SK-N-SH (cell line): ENCODE measurements around the gene STON1. TPM values are rescaled to one million over a fixed set of nuclear protein-coding genes. Genes with fewer than 3 reads are reported as not detected.
"Not testable (repeated sequence)": the region's sequence is repeated elsewhere in the genome, so short reads cannot be mapped to it uniquely, and the experiment has no call there.

Experiments used
- CTCF ChIA-PET: fragments of 300-600, 350-600 bp; formaldehyde crosslinking; extraction: SDS; loops from one replicate; lab custom pipeline; 2021; lab: Yijun Ruan, JAX
- POLR2A ChIA-PET: fragments of 350-600 bp; sonication (Branson Sonifier 250); formaldehyde crosslinking; extraction: SDS; loops from one replicate; lab custom pipeline; 2020; ENCODE audit warnings: antibody characterized with exemption, inconsistent platforms; lab: Yijun Ruan, JAX
- DNase-seq: peaks from one replicate; pipeline ENCODE4 v3.0.0; 2012
- H2AFZ ChIP-seq: fragments of 200-600 bp; sonication (generic); 2 replicates; pipeline ENCODE4 v1.8.1; 2016; ENCODE audit warnings: antibody characterized with exemption, mild to moderate bottlenecking, low read depth
- H3F3A ChIP-seq: fragments of 200-600 bp; sonication (generic); replicated peaks from 2 replicates; pipeline ENCODE3; 2016; ENCODE audit warnings: antibody characterized with exemption, mild to moderate bottlenecking; ENCODE audit not compliant: insufficient read depth
- H3K27ac ChIP-seq, 2 experiments: fragments of 200-500 bp in 1 of 2; fragments of 200-600 bp in 1 of 2; sonication (Bioruptor generic) in 1 of 2; sonication (generic), shearing (Covaris generic) in 1 of 2; 2 replicates each; pipeline versions ENCODE4 v1.5.1 to v1.6.1; 2014 to 2016; ENCODE audit warnings: low read depth in 2 of 2, inconsistent platforms in 1 of 2, low read length in 1 of 2, mild to moderate bottlenecking in 1 of 2, mixed read lengths in 1 of 2
- H3K27me3 ChIP-seq: fragments of 200-600 bp; sonication (generic), shearing (Covaris generic); 2 replicates; pipeline ENCODE4 v1.6.1; 2016; ENCODE audit warnings: mixed run types; ENCODE audit not compliant: insufficient read depth
- H3K36me3 ChIP-seq, 2 experiments: fragments of 200-500 bp in 1 of 2; fragments of 200-600 bp in 1 of 2; sonication (Bioruptor generic) in 1 of 2; sonication (generic) in 1 of 2; replicated peaks in 1 of 2; 2 replicates each; pipeline versions ENCODE3 to v1.5.1; 2014 to 2016; ENCODE audit warnings: low read length in 1 of 2, mild to moderate bottlenecking in 1 of 2; ENCODE audit not compliant: insufficient read depth in 2 of 2, control insufficient read depth in 1 of 2
- H3K4me1 ChIP-seq, 2 experiments: fragments of 200-500 bp in 1 of 2; fragments of 200-600 bp in 1 of 2; sonication (Bioruptor generic) in 1 of 2; sonication (generic), shearing (Covaris generic) in 1 of 2; 2 replicates each; pipeline versions ENCODE4 v1.5.1 to v1.6.1; 2014 to 2016; ENCODE audit warnings: low read depth in 1 of 2, low read length in 1 of 2, mixed run types in 1 of 2; ENCODE audit not compliant: insufficient read depth in 2 of 2, control insufficient read depth in 1 of 2
- H3K4me2 ChIP-seq: fragments of 200-600 bp; sonication (generic), shearing (Covaris generic); 2 replicates; pipeline ENCODE4 v1.6.1; 2017; ENCODE audit warnings: mixed run types
- H3K4me3 ChIP-seq, 2 experiments: fragments of 200-500 bp in 1 of 2; fragments of 200-600 bp in 1 of 2; sonication (Bioruptor generic) in 1 of 2; sonication (generic), shearing (Covaris generic) in 1 of 2; 2 replicates each; pipeline versions ENCODE4 v1.5.1 to v1.8.1; 2014 to 2016; ENCODE audit warnings: low read depth in 2 of 2, inconsistent platforms in 1 of 2, low read length in 1 of 2, mild to moderate bottlenecking in 1 of 2, mixed read lengths in 1 of 2, moderate library complexity in 1 of 2
- H3K79me2 ChIP-seq: fragments of 200-600 bp; sonication (generic); 2 replicates; pipeline ENCODE4 v1.8.1; 2017; ENCODE audit warnings: mild to moderate bottlenecking; ENCODE audit not compliant: insufficient read depth
- H3K9ac ChIP-seq: fragments of 200-600 bp; sonication (generic); 2 replicates; pipeline ENCODE4 v1.6.1; 2017; ENCODE audit warnings: mixed run types
- H3K9me2 ChIP-seq: fragments of 200-600 bp; sonication (generic); 2 replicates; pipeline ENCODE4 v1.6.1; 2017; ENCODE audit warnings: mixed run types
- H3K9me3 ChIP-seq: fragments of 200-600 bp; sonication (generic); 2 replicates; pipeline ENCODE4 v1.6.1; 2017; ENCODE audit warnings: mixed run types, mild to moderate bottlenecking, moderate library complexity
- H4K20me1 ChIP-seq: fragments of 200-600 bp; sonication (generic); 2 replicates; pipeline ENCODE4 v1.6.1; 2017; ENCODE audit warnings: mild to moderate bottlenecking, mixed run types; ENCODE audit not compliant: insufficient read depth
- EP300 ChIP-seq, 2 experiments: IDR thresholded peaks; 2 replicates each; pipeline versions ENCODE4 v1.4.0 to v1.6.1; 2012; ENCODE audit warnings: borderline replicate concordance in 1 of 2, low read depth in 1 of 2, low read length in 1 of 2
- JUND ChIP-seq: IDR thresholded peaks from 2 replicates; pipeline ENCODE4 v1.4.0; 2012
- RFX5 ChIP-seq: IDR thresholded peaks from 2 replicates; pipeline ENCODE4 v1.6.1; 2012; ENCODE audit warnings: mild to moderate bottlenecking, improper control_type of control experiment, low read length
- WGBS: methylation state at CpG from one replicate; pipeline ENCODE4 v1.1.6; 2017; ENCODE audit warnings: low lambda C conversion rate; 5-methylcytosine and 5-hydroxymethylcytosine counted together
- polyA plus RNA-seq, 3 experiments: library from polyadenylated mRNA; depleted of rRNA; stranded (reverse); fragments of >200 nt; gene quantifications; 2 replicates each; pipeline ENCODE4 v1.2.3, GENCODE V29; 2012
- TF ChIP-seq, protein P1 (sequence below): fragments of 200-600 bp; sonication (generic); IDR thresholded peaks from 2 replicates; pipeline ENCODE4 v1.6.1; 2017; ENCODE audit warnings: antibody characterized with exemption, mild to moderate bottlenecking, moderate library complexity

The STON1 gene
- polyA plus RNA-seq, 1 of the 3 experiments (the other 2 are of a cell fraction) = 4.2 TPM

GRCh38 chr2:48613211-48613610 lies 83.3 kb downstream of the STON1 start:
- CTCF ChIA-PET = interaction anchor here (0.6 to 0.7 kb wide), 2 partner anchors 10 to 120 kb away, joined by 3 read pairs; no protein-coding TSS in a partner anchor

DNA sequence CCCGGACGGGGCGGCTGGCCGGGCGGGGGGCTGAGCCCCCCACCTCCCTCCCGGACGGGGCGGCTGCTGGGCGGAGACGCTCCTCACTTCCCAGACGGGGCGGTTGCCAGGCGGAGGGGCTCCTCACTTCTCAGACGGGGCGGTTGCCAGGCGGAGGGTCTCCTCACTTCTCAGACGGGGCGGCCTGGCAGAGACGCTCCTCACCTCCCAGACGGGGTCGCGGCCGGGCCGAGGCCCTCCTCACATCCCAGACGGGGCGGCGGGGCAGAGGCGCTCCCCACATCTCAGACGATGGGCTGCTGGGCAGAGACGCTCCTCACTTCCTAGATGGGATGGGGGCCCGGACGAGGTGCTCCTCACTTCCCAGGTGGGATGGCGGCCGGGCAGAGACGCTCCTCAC lies 84.6 kb downstream of the STON1 start:
- H3K9me3 ChIP-seq, H3K79me2 ChIP-seq, H3F3A ChIP-seq, H3K27ac ChIP-seq, H2AFZ ChIP-seq, H4K20me1 ChIP-seq, H3K4me3 ChIP-seq, H3K9ac ChIP-seq, POLR2A ChIA-PET, H3K27me3 ChIP-seq, H3K4me1 ChIP-seq, CTCF ChIA-PET, H3K36me3 ChIP-seq, H3K9me2 ChIP-seq, DNase-seq, H3K4me2 ChIP-seq: not testable (repeated sequence)
- WGBS = no CpG with 5 or more reads among the region's 35 CpGs

More at GRCh38 chr2:48613211-48613610, 83.3 kb downstream of the STON1 start:
- no peak for DNase-seq
- no peaks in the 10 kb centered on the region for H3F3A ChIP-seq
- 55% methylated on average over 2 of the region's 2 CpGs for WGBS
- POLR2A ChIA-PET = no interaction called here
- no peaks in the 10 kb centered on the region for H3K79me2 ChIP-seq
- H4K20me1 ChIP-seq = no peaks in the 10 kb centered on the region
- TF ChIP-seq, protein P1, sequence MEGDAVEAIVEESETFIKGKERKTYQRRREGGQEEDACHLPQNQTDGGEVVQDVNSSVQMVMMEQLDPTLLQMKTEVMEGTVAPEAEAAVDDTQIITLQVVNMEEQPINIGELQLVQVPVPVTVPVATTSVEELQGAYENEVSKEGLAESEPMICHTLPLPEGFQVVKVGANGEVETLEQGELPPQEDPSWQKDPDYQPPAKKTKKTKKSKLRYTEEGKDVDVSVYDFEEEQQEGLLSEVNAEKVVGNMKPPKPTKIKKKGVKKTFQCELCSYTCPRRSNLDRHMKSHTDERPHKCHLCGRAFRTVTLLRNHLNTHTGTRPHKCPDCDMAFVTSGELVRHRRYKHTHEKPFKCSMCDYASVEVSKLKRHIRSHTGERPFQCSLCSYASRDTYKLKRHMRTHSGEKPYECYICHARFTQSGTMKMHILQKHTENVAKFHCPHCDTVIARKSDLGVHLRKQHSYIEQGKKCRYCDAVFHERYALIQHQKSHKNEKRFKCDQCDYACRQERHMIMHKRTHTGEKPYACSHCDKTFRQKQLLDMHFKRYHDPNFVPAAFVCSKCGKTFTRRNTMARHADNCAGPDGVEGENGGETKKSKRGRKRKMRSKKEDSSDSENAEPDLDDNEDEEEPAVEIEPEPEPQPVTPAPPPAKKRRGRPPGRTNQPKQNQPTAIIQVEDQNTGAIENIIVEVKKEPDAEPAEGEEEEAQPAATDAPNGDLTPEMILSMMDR = no peak
- TF ChIP-seq EP300 (IDR thresholded peaks at IDR 0.05; ENCODE audit: borderline replicate concordance in 1 of 2, low read depth in 1 of 2, low read length in 1 of 2) (no peak), RFX5 (no peak), JUND (no peak)
- H3K4me2 ChIP-seq = no peak overlapping the region
- H3K9me2 ChIP-seq = no peaks in the 10 kb centered on the region
- no peaks in the 10 kb centered on the region for H3K4me1 ChIP-seq
- H3K27ac ChIP-seq = no peak overlapping the region
- H3K36me3 ChIP-seq = no peaks in the 10 kb centered on the region
- no peak overlapping the region for H3K4me3 ChIP-seq
- no peaks in the 10 kb centered on the region for H3K9me3 ChIP-seq
- no peak overlapping the region for H3K9ac ChIP-seq
- H2AFZ ChIP-seq = no peak overlapping the region
- no peaks in the 10 kb centered on the region for H3K27me3 ChIP-seq

GRCh38 chr2:48617618-48618017 lies 87.7 kb downstream of the STON1 start, which contains the start of gene GTF2A1L:
TSS of gene GTF2A1L (plus strand) at chr2:48617856. CDS start at chr2:48617875, 19 bp downstream.
- H3K4me3 ChIP-seq = no peak within 1 kb of the TSS
- ChIA-PET POLR2A (no interaction called here), CTCF (no interaction called here)
- H3K27ac ChIP-seq = no peak within 1 kb of the TSS
- H3K79me2 ChIP-seq = no peaks in the 10 kb centered on the region
- TF ChIP-seq, protein P1 = no peak
- H3K36me3 ChIP-seq = no peaks in the 10 kb centered on the region
- H3K27me3 ChIP-seq = no peaks in the 10 kb centered on the region
- no peaks in the 10 kb centered on the region for H3K9me3 ChIP-seq
- no peak within 1 kb of the TSS for H3K4me2 ChIP-seq
- H3K4me1 ChIP-seq = no peaks in the 10 kb centered on the region; a peak in 1 of 4 replicates
- no peak for DNase-seq
- no peaks in the 10 kb centered on the region for H4K20me1 ChIP-seq
- H2AFZ ChIP-seq = no peak within 1 kb of the TSS
- no peaks in the 10 kb centered on the region for H3F3A ChIP-seq
- no peaks in the 10 kb centered on the region for H3K9me2 ChIP-seq
- H3K9ac ChIP-seq = no peak within 1 kb of the TSS
- WGBS = 72% methylated on average over 24 of the region's 26 CpGs
